GM21576 (cell line): ENCODE measurements around the gene EZH2.

ENCODE experiments used
- ATAC-seq: cut with Tn5 transposase; IDR thresholded peaks from one replicate; pipeline ENCODE4 v1.9.1; 2021; ENCODE audit warnings: mild to moderate bottlenecking, moderate library complexity; ENCODE audit not compliant: unreplicated experiment

Gene EZH2

DNA sequence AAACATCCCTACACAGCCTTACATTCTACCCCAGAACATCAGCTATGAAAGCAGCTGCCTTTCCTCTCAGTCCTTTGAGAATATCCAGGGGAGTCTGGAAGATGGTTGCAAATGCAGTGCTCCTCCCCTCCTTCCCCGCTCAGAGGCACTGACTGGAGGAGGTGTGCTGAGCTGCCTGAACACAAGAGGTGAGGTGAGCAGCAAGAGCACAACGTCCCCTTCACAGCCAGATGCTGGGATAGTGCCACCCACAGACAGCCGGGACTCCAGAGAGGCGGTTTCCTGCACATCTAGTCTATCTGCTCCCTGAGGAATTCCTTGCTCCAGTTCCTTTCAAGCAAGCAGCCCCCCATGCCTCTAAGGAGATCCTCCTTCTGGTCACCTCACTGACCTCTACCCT, 74.2 kb downstream of the EZH2 start:
- no peak for ATAC-seq

- ATAC-seq: no peak
Measured at GRCh38 chr7:148807436-148807835, 76.7 kb downstream of the EZH2 start.

GRCh38 chr7:148806187-148806586, 77.9 kb downstream of the EZH2 start:
- no peak for ATAC-seq

- ATAC-seq: no peak
Measured at GRCh38 chr7:148804343-148805235, 79.5 kb downstream of the EZH2 start.

DNA sequence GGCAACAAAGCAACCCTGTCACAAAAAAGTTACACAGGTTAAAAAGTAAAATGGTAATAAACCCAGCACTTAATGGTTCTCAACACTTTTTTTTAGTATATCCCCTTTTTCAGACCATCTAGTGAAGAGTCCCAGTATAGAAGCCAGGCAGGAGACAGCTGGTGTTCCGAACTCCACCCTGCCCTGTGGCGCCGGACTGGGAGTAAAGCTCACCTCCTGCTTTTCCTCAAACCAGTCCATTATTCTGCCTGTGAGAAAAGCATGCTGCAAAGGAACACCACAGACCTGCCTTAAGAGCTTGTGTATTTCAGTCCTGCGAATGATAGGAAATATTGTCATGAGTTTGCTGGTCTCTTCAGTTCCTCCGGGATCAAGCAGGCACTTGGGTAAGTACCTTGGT, 81.0 kb downstream of the EZH2 start:
- no peak for ATAC-seq

GRCh38 chr7:148802101-148802493, 82.0 kb downstream of the EZH2 start:
- ATAC-seq: no peak

DNA sequence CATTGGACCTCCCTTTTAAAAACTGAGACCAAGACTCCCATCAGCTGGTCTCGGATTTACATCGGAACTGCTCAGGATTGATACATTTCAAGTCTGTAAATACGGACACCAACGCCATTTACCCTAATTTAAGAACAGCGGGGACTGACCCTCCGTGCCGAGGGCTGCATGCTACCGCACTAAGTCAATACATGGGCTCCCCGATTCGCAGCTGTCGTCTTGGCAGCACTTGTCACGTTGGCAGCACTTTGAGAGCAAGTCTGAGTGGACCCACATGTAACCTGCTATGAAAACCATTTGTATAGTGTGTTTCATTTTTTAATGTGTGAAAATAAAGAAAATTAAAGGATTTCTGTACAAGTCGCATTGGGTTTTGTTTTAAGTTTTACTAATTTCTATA, 83.4 kb downstream of the EZH2 start:
- no peak for ATAC-seq

- ATAC-seq: no peak
Measured at GRCh38 chr7:148799893-148800555, 84.1 kb downstream of the EZH2 start.

DNA sequence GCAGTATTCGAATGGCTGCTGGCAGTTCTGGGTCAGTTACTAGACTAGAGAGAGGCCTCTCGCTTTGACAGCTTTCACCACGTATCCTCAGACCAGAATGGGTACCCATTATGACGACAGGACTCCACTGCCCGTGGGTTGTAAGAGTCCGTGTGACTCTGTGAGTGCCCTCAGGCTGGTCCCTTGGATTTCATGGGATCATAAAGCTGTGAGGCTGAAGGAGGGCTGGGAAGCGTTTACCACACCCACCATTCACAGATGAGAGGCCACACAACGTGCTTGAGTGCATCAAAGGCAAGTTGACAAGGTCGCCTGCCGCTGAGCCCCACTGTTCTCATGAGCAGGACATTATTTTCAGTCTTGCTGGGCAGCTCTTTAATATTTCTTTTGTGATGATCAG, 87.2 kb downstream of the EZH2 start:
- ATAC-seq: no peak

DNA sequence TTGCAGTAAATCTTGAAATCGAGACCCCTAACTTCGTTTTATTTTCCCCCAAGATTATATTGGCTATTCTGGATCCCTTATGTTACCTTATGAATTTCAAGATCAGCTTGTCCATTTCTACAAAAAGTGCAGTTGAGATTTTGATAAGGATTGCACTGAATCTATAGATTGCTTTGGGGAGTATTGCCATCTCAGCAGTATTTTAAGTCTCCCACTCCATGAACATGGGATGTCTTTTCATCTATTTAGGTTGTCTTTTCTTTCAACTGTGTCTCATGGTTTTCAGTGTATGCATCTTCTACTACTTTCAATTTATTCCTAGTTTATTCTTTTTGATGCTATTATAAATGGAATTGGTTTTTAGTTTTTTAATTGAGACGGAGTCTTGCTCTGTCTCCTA, 89.6 kb downstream of the EZH2 start:
- no peak for ATAC-seq

- no peak for ATAC-seq
Measured at GRCh38 chr7:148793590-148793989, 90.5 kb downstream of the EZH2 start.

DNA sequence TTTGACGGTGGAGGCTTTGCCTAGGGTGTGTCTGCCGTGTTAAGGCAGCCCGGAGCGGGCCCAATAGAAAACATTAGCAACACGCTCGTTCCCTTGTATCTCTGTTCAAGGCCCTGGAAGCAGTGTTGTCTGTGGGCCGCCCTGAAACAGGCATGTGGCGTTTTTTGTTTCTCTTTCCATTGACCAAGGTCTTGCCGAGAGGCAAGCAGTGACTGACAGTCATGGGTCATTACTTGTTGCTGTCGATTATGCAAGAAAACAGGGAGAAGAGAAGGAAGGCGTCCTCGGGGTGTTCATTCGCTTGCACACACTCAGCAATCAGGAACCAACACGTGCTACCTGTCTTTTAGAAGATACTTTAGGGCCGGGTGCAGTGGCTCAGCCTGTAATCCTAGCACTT, 92.5 kb downstream of the EZH2 start:
- no peak for ATAC-seq

GRCh38 chr7:148790850-148791249, 93.2 kb downstream of the EZH2 start:
- ATAC-seq: no peak

GRCh38 chr7:148790131-148790726, 93.9 kb downstream of the EZH2 start:
- no peak for ATAC-seq

- no peak for ATAC-seq
Measured at GRCh38 chr7:148789220-148789619, 94.9 kb downstream of the EZH2 start.

GRCh38 chr7:148787571-148788295, 96.4 kb downstream of the EZH2 start:
- no peak for ATAC-seq

GRCh38 chr7:148783801-148784527, 100.1 kb downstream of the EZH2 start:
- no peak for ATAC-seq

- ATAC-seq: no peak
Measured at GRCh38 chr7:148782757-148783456, 101.2 kb downstream of the EZH2 start.

DNA sequence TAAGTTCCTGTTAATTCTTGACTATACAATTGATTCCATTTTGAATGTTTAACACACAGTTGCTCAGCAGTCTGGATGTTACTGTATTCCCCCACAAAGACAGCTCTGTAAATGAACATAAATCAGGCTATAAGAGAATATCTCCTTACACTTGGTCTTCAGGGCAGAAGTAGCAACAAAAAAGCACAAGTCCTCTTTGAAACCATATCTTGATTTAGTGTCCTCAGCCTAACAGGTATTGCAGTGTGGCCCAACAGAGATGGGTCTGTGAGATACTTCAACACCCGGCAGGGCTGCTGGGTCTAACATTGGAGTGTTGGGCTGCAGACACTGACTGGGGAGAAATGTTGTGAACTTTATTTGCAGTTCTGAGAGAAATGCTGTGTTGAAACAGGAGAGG, 109.6 kb downstream of the EZH2 start:
- ATAC-seq: no peak

DNA sequence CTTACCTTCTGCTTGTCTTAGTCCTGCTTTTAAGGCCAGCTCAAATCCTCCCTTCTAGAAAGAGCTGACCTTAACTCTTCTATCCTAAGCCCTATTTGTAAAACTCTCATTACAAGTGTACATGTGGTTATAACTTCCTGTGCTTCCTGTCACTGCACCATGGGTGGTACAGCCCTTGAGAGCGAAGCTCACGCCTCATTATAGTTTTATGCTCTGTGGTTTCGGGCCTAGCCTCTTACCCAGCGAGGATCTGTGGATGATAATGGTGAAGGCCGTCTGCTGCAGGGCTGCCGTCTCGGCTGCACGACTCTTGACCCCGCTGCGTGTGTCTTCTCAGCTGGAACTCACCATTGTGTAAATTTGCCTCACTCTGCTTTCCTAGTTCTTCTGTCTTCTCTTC, 110.8 kb downstream of the EZH2 start:
- ATAC-seq: peak; percentile 85
